Activated CD8-positive, alpha-beta T cell treated with anti-CD3 and anti-CD28 coated beads, Interleukin-2, amount 10 ng/mL, durations not matched to agents 7 days and 5 days (primary cell): ENCODE data around the gene FXYD4. TPM values are rescaled to one million over a fixed set of nuclear protein-coding genes. Genes with fewer than 3 reads are reported as not detected.
"Not testable (repeated sequence)": the region's sequence is repeated elsewhere in the genome, so short reads cannot be mapped to it uniquely, and the experiment has no call there.

Experiments
- ATAC-seq: fragments of 150-1000 bp; cut with Tn5 transposase; one replicate; pipeline ENCODE4 v1.10.0; 2021; ENCODE audit warnings: moderate library complexity
- CTCF ChIA-PET: fragments of 350-600 bp; sonication (Branson Sonifier 250); formaldehyde crosslinking; loops from one replicate; lab custom pipeline; 2021; ENCODE audit warnings: antibody characterized with exemption; lab: Charles Lee
- POLR2A ChIA-PET: fragments of 350-600 bp; sonication (Branson Sonifier 250); formaldehyde crosslinking; loops from one replicate; lab custom pipeline; 2021; ENCODE audit warnings: antibody characterized with exemption; lab: Charles Lee
- DNase-seq: peaks from one replicate; pipeline ENCODE4 v3.0.0-alpha.2; 2020
- H3K27ac Mint-ChIP-seq: one replicate; pipeline ENCODE4 v1.8.0; 2021; ENCODE audit warnings: mild to moderate bottlenecking, mixed read lengths
- H3K27me3 Mint-ChIP-seq: one replicate; pipeline ENCODE4 v1.8.0; 2021; ENCODE audit warnings: low read depth, mixed read lengths
- H3K36me3 Mint-ChIP-seq: one replicate; pipeline ENCODE4 v1.8.0; 2021; ENCODE audit warnings: low read depth, mixed read lengths
- H3K4me1 Mint-ChIP-seq: one replicate; pipeline ENCODE4 v1.8.0; 2021; ENCODE audit warnings: low read depth, mixed read lengths
- H3K4me3 Mint-ChIP-seq: one replicate; pipeline ENCODE4 v1.8.0; 2021; ENCODE audit warnings: mild to moderate bottlenecking, mixed read lengths
- H3K9me3 Mint-ChIP-seq: one replicate; pipeline ENCODE4 v1.8.0; 2022; ENCODE audit warnings: mixed read lengths; ENCODE audit not compliant: insufficient read depth
- total RNA-seq, 2 experiments: library from RNA; stranded (reverse); gene quantifications; one replicate each; pipeline ENCODE4 v1.2.3, GENCODE V29; 2021

The FXYD4 gene
- total RNA-seq, 2 experiments from 2014 or later = not detected

- Mint-ChIP-seq H3K9me3 (no peaks in the 10 kb centered on the region), H3K36me3 (peaks cover 80% of the 10 kb centered on the region), H3K27me3 (no peaks in the 10 kb centered on the region), H3K4me1 (peaks cover 64% of the 10 kb centered on the region), H3K4me3 (no peak overlapping the region), H3K27ac (no peak overlapping the region)
- no peak for DNase-seq
- ATAC-seq = no peak
- ChIA-PET CTCF (no interaction called here), POLR2A (interaction anchor here (0.6 to 1.6 kb wide), 6 partner anchors 9 to 26 kb away, joined by 3 to 8 read pairs (median 4); partner anchors contain the start of genes FXYD4 and HNRNPF)
Measured at GRCh38 chr10:43386981-43387677, 15.7 kb downstream of the FXYD4 start.

- no peak for ATAC-seq
- Mint-ChIP-seq H3K36me3 (peaks cover 85% of the 10 kb centered on the region), H3K27me3 (no peaks in the 10 kb centered on the region), H3K4me3 (no peak overlapping the region), H3K27ac (no peak overlapping the region), H3K9me3 (no peaks in the 10 kb centered on the region), H3K4me1 (peaks cover 70% of the 10 kb centered on the region)
- ChIA-PET CTCF (no interaction called here), POLR2A (interaction anchor here (0.6 kb wide), 2 partner anchors 17 to 82 kb away, joined by 3 read pairs; partner anchors contain the start of gene FXYD4)
- no peak for DNase-seq
Measured at GRCh38 chr10:43387678-43388032, 16.2 kb downstream of the FXYD4 start.

GRCh38 chr10:43389867-43390266 lies 18.4 kb downstream of the FXYD4 start:
- Mint-ChIP-seq H3K27me3 (no peaks in the 10 kb centered on the region), H3K36me3 (peaks cover 96% of the 10 kb centered on the region), H3K4me1 (peaks cover 82% of the 10 kb centered on the region), H3K27ac (peak overlapping the region; percentile 36), H3K4me3 (no peak overlapping the region), H3K9me3 (no peaks in the 10 kb centered on the region)
- ATAC-seq (no peak), DNase-seq (no peak)
- ChIA-PET CTCF (interaction anchor here (1.0 to 1.6 kb wide), 3 partner anchors 9 to 12 kb away, joined by 3 to 6 read pairs (median 5); no protein-coding TSS in a partner anchor), POLR2A (interaction anchor here (0.6 to 1.0 kb wide), 2 partner anchors 19 to 47 kb away, joined by 3 read pairs; partner anchors contain the start of gene HNRNPF)

- Mint-ChIP-seq H3K27ac (peak overlapping the region; percentile 36), H3K4me3 (no peak overlapping the region), H3K27me3 (no peaks in the 10 kb centered on the region), H3K36me3 (peaks cover 97% of the 10 kb centered on the region), H3K9me3 (no peaks in the 10 kb centered on the region), H3K4me1 (peaks cover 86% of the 10 kb centered on the region)
- CTCF ChIA-PET = interaction anchor here (0.7 to 1.6 kb wide), 6 partner anchors 9 to 97 kb away, joined by 3 to 6 read pairs (median 3); no protein-coding TSS in a partner anchor
- DNase-seq (no peak), ATAC-seq (no peak)
- POLR2A ChIA-PET = interaction anchor here (0.6 to 1.0 kb wide), 2 partner anchors 19 to 64 kb away, joined by 3 read pairs; partner anchors contain the start of gene HNRNPF
Measured at GRCh38 chr10:43390333-43390732, 18.9 kb downstream of the FXYD4 start.

GRCh38 chr10:43390759-43391158 lies 19.3 kb downstream of the FXYD4 start:
- ChIA-PET POLR2A (interaction anchor here (0.6 to 1.0 kb wide), 2 partner anchors 18 to 63 kb away, joined by 3 read pairs; partner anchors contain the start of gene HNRNPF), CTCF (interaction anchor here (0.7 to 1.6 kb wide), 6 partner anchors 9 to 98 kb away, joined by 3 to 6 read pairs (median 3); no protein-coding TSS in a partner anchor)
- no peaks in the 10 kb centered on the region for H3K9me3 Mint-ChIP-seq
- H3K27ac Mint-ChIP-seq = peak overlapping the region; percentile 36
- no peaks in the 10 kb centered on the region for H3K27me3 Mint-ChIP-seq
- DNase-seq (no peak), ATAC-seq (peak; percentile 41)
- peaks cover 97% of the 10 kb centered on the region for H3K36me3 Mint-ChIP-seq
- H3K4me1 Mint-ChIP-seq = peaks cover 87% of the 10 kb centered on the region
- H3K4me3 Mint-ChIP-seq = no peak overlapping the region

GRCh38 chr10:43391496-43391895 lies 20.1 kb downstream of the FXYD4 start:
- Mint-ChIP-seq H3K4me1 (peaks cover 85% of the 10 kb centered on the region), H3K27me3 (no peaks in the 10 kb centered on the region), H3K36me3 (peaks cover 99% of the 10 kb centered on the region), H3K4me3 (no peak overlapping the region), H3K27ac (peak overlapping the region; percentile 30), H3K9me3 (no peaks in the 10 kb centered on the region)
- ChIA-PET POLR2A (interaction anchor here (0.6 kb wide), 1 partner anchor 211 kb away, joined by 4 read pairs; no protein-coding TSS in a partner anchor), CTCF (no interaction called here)
- ATAC-seq (no peak), DNase-seq (no peak)

GRCh38 chr10:43392748-43393147 lies 21.3 kb downstream of the FXYD4 start:
- ChIA-PET CTCF (no interaction called here), POLR2A (interaction anchor here (8.7 kb wide), 1 partner anchor 14 kb away, joined by 179 read pairs; the partner anchor contains the start of gene HNRNPF)
- H3K36me3 Mint-ChIP-seq = peaks cover 94% of the 10 kb centered on the region
- H3K4me1 Mint-ChIP-seq = peaks cover 73% of the 10 kb centered on the region
- H3K27ac Mint-ChIP-seq = peak overlapping the region; percentile 51
- ATAC-seq = no peak
- no peaks in the 10 kb centered on the region for H3K27me3 Mint-ChIP-seq
- H3K9me3 Mint-ChIP-seq = no peaks in the 10 kb centered on the region
- DNase-seq = no peak
- H3K4me3 Mint-ChIP-seq = peak overlapping the region; percentile 6

- peaks cover 72% of the 10 kb centered on the region for H3K4me1 Mint-ChIP-seq
- not testable (repeated sequence) for DNase-seq, ATAC-seq, H3K27me3 Mint-ChIP-seq, H3K9me3 Mint-ChIP-seq
- CTCF ChIA-PET = interaction anchor here (1.2 kb wide), 1 partner anchor 188 kb away, joined by 4 read pairs; no protein-coding TSS in a partner anchor
- H3K4me3 Mint-ChIP-seq = peak overlapping the region; percentile 6
- POLR2A ChIA-PET = interaction anchor here (8.7 kb wide), 1 partner anchor 14 kb away, joined by 179 read pairs; the partner anchor contains the start of gene HNRNPF
- peaks cover 94% of the 10 kb centered on the region for H3K36me3 Mint-ChIP-seq
- peak overlapping the region; percentile 51 for H3K27ac Mint-ChIP-seq
Measured at GRCh38 chr10:43393186-43393585, 21.8 kb downstream of the FXYD4 start.

- Mint-ChIP-seq H3K36me3 (peaks cover 91% of the 10 kb centered on the region), H3K4me3 (peak overlapping the region; percentile 91), H3K4me1 (peaks cover 70% of the 10 kb centered on the region), H3K9me3 (no peaks in the 10 kb centered on the region), H3K27me3 (no peaks in the 10 kb centered on the region), H3K27ac (peak overlapping the region; percentile 44)
- ChIA-PET CTCF (interaction anchor here (1.0 to 1.4 kb wide), 4 partner anchors 11 to 189 kb away, joined by 3 to 4 read pairs (median 4); no protein-coding TSS in a partner anchor), POLR2A (interaction anchor here (0.8 to 8.7 kb wide), 2 partner anchors 13 to 25 kb away, joined by 3 to 179 read pairs; partner anchors contain the start of gene HNRNPF)
- DNase-seq = no peak
- ATAC-seq = no peak
Measured at GRCh38 chr10:43393606-43394360, 22.3 kb downstream of the FXYD4 start.

GRCh38 chr10:43394868-43395267 lies 23.4 kb downstream of the FXYD4 start:
- Mint-ChIP-seq H3K36me3 (peaks cover 90% of the 10 kb centered on the region), H3K4me3 (peak overlapping the region; percentile 91), H3K27ac (peak overlapping the region; percentile 91), H3K27me3 (no peaks in the 10 kb centered on the region), H3K4me1 (peaks cover 72% of the 10 kb centered on the region), H3K9me3 (no peaks in the 10 kb centered on the region)
- ATAC-seq (no peak), DNase-seq (no peak)
- ChIA-PET POLR2A (interaction anchor here (0.8 to 8.7 kb wide), 3 partner anchors 8 to 24 kb away, joined by 3 to 179 read pairs (median 8); partner anchors contain the start of gene HNRNPF), CTCF (interaction anchor here (1.0 to 1.4 kb wide), 3 partner anchors 12 to 54 kb away, joined by 3 to 4 read pairs (median 3); no protein-coding TSS in a partner anchor)

GRCh38 chr10:43395571-43396060 lies 24.2 kb downstream of the FXYD4 start:
- Mint-ChIP-seq H3K9me3 (no peaks in the 10 kb centered on the region), H3K27me3 (no peaks in the 10 kb centered on the region), H3K27ac (peak overlapping the region; percentile 91), H3K36me3 (peaks cover 88% of the 10 kb centered on the region), H3K4me3 (peak overlapping the region; percentile 91), H3K4me1 (peaks cover 72% of the 10 kb centered on the region)
- ChIA-PET POLR2A (interaction anchor here (0.7 to 8.7 kb wide), 6 partner anchors 9 to 34 kb away, joined by 3 to 179 read pairs (median 6); partner anchors contain the start of gene HNRNPF), CTCF (interaction anchor here (0.7 to 1.5 kb wide), 6 partner anchors 10 to 42 kb away, joined by 3 to 5 read pairs (median 4); partner anchors contain the start of genes FXYD4, HNRNPF and ZNF487)
- DNase-seq (peak; percentile 48), ATAC-seq (no peak)
